HG03460 (cell line): ENCODE results near the gene ANKFY1.

Source experiments
- ATAC-seq: cut with Tn5 transposase; IDR thresholded peaks from one replicate; pipeline ENCODE4 v1.9.1; 2021; ENCODE audit not compliant: unreplicated experiment

Gene ANKFY1

GRCh38 chr17:4263282-4264215 is at the start of gene ANKFY1:
Gene ANKFY1, minus strand, starts transcription at chr17:4263979. Its CDS starts 38 bp downstream, at chr17:4263941.
- ATAC-seq, result peak; percentile 86

DNA sequence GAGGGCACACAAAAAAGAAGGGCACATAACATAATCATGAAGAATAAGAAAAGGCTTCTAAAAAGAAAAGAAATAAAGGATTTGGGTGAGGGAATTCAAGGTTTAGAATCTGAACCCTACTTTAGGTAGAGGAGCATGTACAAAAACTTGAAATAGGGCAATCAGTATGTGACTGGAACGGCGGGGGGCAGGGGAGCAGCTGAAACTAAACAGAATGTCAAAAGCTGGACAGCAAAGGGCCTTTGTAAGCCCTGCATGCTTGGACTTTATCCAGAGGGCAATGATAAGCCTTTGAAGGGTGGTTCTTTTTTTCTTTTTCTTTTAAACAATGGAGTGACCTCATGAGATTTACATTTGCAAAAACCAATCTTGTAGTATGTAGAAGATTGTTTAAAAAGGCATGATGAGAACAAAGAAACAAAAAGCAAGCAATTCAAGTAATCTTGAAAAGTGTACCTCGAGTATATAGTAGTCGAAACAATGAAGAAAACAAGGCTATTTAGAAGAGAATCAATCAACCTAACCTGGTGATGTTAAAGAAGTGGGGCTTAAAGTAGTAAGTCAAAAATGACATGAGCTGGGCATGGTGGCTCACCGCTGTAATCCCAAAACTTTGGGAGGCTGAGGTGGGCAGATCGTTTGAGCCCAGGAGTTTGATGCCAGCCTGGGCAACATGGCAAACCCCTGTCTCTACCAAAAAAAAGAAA is 46.7 kb upstream of the ANKFY1 start:
- ATAC-seq, result no peak

- no peak for ATAC-seq
Observed at GRCh38 chr17:4309897-4310296, 46.1 kb upstream of the ANKFY1 start.

- no peak for ATAC-seq
Observed at GRCh38 chr17:4307179-4307930, 43.6 kb upstream of the ANKFY1 start.

- ATAC-seq, result no peak
Observed at GRCh38 chr17:4305224-4305623, 41.4 kb upstream of the ANKFY1 start.

GRCh38 chr17:4304417-4305027 is 40.7 kb upstream of the ANKFY1 start:
- no peak for ATAC-seq

- no peak for ATAC-seq
Observed at GRCh38 chr17:4301066-4301465, 37.3 kb upstream of the ANKFY1 start.

DNA sequence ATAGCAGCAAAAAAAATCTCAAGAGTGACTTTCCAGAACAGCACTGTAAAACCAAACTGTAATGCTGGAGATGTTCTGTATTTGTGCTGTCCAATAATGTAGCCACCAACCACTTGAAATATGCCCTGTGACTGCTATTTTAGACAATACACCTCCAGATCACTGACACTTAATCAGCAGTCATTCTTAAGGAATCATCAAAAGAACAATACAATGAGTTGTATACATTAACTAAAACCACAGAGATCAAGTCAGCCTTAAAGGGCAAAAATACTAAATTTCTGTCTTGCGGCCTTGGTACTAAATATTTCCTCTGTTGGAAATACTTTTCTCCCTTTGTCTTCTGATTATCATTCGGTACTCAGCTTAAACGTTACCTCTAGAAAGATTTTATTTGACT is 33.6 kb upstream of the ANKFY1 start:
- no peak for ATAC-seq

- ATAC-seq, result no peak
Observed at GRCh38 chr17:4295686-4296085, 31.9 kb upstream of the ANKFY1 start.

- no peak for ATAC-seq
Observed at GRCh38 chr17:4293572-4293971, 29.8 kb upstream of the ANKFY1 start.

DNA sequence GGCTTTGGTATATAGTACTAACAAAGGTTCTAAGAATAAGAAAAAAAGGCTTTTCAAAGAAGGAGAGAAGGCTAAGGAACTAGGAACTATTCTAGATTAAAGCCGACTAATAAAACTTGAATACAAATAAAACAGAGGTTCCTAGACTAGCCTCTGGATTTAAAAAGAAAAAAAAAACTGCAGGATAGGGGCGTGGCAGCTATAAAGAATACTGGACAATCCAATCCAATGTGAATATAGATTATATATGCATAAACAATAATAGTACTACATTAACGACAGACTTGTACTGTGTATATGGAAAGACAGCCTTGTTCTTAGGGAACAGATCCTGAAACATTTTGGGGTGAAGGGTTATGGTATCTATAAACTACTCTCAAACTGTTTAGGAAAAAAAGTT is 23.9 kb upstream of the ANKFY1 start:
- no peak for ATAC-seq

GRCh38 chr17:4276514-4276913 is 12.7 kb upstream of the ANKFY1 start:
- no peak for ATAC-seq

DNA sequence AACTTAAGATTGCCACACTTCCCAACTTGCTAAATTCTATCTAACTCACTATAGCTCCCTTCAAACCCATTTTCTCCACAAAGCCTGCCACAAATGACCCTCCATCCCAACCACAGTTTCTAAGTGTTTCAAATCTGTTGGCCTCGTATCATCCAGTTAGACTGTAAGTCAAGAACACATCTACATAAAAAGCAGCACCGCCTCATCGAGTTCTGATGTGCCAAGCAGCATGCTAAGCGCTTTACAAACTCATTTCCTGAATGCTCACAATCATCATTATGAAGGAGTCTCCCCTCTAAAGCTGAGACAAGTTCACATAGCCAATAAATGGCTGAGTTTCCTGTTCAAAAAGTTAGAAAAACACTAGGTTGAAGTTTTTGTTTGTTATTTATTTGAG is 9.2 kb upstream of the ANKFY1 start:
- ATAC-seq, result no peak

DNA sequence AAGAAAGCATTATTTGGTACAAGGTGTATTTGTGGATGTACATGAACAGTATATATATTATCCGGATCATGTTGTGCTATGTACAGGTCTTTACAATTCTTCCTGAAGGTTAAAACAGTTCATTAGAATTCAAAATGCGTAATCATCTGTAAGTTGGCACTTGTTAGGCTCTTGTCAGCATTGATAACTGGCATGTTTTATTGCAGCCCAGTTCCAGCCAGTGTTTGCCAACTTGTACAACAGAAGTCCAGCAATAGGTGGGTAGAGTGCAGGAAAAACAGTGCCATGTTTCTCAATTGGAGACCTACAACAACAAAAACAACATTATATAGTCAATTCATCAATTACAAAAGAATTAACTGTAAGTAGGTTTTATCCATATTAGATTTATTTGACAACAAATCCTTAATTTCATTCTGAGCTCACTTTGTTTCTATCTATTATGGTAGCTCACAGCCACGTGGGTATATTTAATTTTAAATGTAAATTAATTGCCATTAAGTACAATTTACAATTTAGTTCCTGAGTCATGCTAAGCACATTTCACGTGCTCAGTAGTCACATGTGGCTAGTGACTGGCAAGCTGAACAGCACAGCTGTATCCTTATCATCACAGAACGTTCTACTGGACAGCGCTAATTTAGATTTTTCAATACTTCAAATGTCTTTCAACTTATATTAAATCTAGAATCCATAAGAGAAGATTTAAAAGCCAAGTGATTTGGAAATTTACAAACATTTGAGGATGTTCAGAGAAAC is 8.6 kb upstream of the ANKFY1 start:
- ATAC-seq, result no peak

DNA sequence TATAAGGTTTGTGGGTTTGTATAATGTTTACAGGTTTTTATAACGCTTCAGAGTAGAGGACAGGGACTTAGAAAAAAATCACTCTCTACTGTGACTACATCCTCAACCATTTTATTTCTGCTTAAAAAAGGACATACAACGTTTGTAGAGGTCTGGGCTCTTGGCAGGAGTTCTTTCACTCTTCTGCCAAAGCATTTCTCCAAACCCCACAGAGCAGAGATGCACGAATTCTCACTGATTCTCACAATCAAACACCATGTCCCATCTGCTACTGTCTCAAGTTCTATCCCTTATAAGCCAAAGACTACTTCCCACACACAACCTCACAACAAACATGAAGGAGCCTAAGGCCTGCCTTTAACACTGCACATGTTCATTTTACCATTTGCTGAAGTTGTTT is 7.0 kb upstream of the ANKFY1 start:
- no peak for ATAC-seq

DNA sequence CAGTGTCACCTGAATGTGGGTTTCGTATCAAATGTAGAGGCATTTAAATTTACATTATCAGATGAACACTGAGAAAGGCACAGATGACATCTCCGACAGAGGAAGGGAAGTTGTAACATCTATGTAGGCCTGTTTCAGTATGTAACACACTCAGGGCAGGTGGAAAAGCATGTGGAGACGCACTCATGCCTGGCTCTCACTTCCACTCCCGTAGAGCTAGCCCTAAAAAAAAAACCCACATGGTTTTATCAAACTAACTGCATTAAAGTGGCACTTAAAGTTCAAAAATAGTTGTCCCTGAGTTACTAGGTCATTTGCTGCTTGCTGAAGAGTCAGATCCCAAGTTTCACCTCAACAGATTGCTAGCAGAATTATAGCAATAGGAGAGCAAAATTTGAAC is 6.1 kb upstream of the ANKFY1 start:
- ATAC-seq, result no peak

- no peak for ATAC-seq
Observed at GRCh38 chr17:4267402-4267801, 3.6 kb upstream of the ANKFY1 start.

GRCh38 chr17:4266550-4266949 is 2.8 kb upstream of the ANKFY1 start:
- no peak for ATAC-seq

GRCh38 chr17:4262703-4263102 is 1.1 kb downstream of the ANKFY1 start:
- ATAC-seq, result no peak

- no peak for ATAC-seq
Observed at GRCh38 chr17:4261452-4261851, 2.3 kb downstream of the ANKFY1 start.
